ENCODE data around the gene GM2A. TPM values are rescaled to one million over a fixed set of nuclear protein-coding genes. Genes with fewer than 3 reads are reported as not detected.

GM2A gene
- total RNA-seq, 1 experiment from 2014 or later = 36.1 TPM

DNA sequence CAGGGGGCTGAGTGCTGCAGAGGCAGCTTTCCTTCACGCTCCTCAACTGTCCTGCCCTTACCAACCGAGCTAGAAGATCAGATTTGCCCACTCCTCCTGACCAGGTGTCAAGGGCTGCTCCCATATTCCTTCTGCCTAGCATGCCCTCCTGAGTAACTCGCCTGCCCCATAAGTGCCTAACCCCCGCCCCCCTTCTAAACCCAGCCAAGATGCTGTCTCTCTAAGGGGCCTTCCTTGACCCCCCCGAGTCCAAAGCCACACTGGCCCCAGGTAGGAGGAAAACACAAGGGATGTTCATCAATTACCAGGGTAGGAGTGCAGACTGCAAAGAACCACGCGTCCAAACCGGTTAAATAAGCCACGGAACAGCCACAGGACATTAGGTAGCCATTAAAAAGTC lies 33.8 kb upstream of the GM2A start:
- no peaks in the 10 kb centered on the region for H3K9me3 Mint-ChIP-seq (ENCODE audit: unreplicated experiment)
- no TSS peak for BruUV-seq (replicated peaks)
- CTCF ChIA-PET = interaction anchor here (0.6 to 1.0 kb wide), 2 partner anchors 12 to 167 kb away, joined by 3 read pairs; no protein-coding TSS in a partner anchor
- POLR2A ChIA-PET = interaction anchor here (1.4 kb wide), 1 partner anchor 16 kb away, joined by 3 read pairs; no protein-coding TSS in a partner anchor
- no peaks in the 10 kb centered on the region for H3K36me3 Mint-ChIP-seq (ENCODE audit: insufficient read depth, unreplicated experiment)
- no peak for TF ChIP-seq CTCF (IDR thresholded peaks at IDR 0.05; ENCODE audit: unreplicated experiment)
- H3K27ac Mint-ChIP-seq (ENCODE audit: low read depth, unreplicated experiment) = no peak overlapping the region
- intact Hi-C loops (cut with micrococcal nuclease) = no loop called here
- no peaks in the 10 kb centered on the region for H3K27me3 Mint-ChIP-seq (ENCODE audit: insufficient read depth, unreplicated experiment)
- no peak overlapping the region for H3K4me3 Mint-ChIP-seq (ENCODE audit: unreplicated experiment)
- peaks cover 18% of the 10 kb centered on the region for H3K4me1 Mint-ChIP-seq (ENCODE audit: insufficient read depth, unreplicated experiment)
- DNase-seq (ENCODE audit: unreplicated experiment) = no peak

- POLR2A ChIA-PET = no interaction called here
- intact Hi-C loops (cut with micrococcal nuclease) = no loop called here
- no peaks in the 10 kb centered on the region for H3K9me3 Mint-ChIP-seq (ENCODE audit: unreplicated experiment)
- no peaks in the 10 kb centered on the region for H3K36me3 Mint-ChIP-seq (ENCODE audit: insufficient read depth, unreplicated experiment)
- H3K27me3 Mint-ChIP-seq (ENCODE audit: insufficient read depth, unreplicated experiment) = no peaks in the 10 kb centered on the region
- CTCF ChIA-PET = no interaction called here
- DNase-seq (ENCODE audit: unreplicated experiment) = no peak
- H3K4me3 Mint-ChIP-seq (ENCODE audit: unreplicated experiment) = no peak overlapping the region
- peaks cover 18% of the 10 kb centered on the region for H3K4me1 Mint-ChIP-seq (ENCODE audit: insufficient read depth, unreplicated experiment)
- no peak for TF ChIP-seq CTCF (IDR thresholded peaks at IDR 0.05; ENCODE audit: unreplicated experiment)
- no TSS peak for BruUV-seq (replicated peaks)
- no peak overlapping the region for H3K27ac Mint-ChIP-seq (ENCODE audit: low read depth, unreplicated experiment)
These were observed 33.2 kb upstream of the GM2A start for GRCh38 chr5:151219789-151220188.

GRCh38 chr5:151221574-151221973 lies 31.4 kb upstream of the GM2A start:
- no peaks in the 10 kb centered on the region for H3K27me3 Mint-ChIP-seq (ENCODE audit: insufficient read depth, unreplicated experiment)

More at GRCh38 chr5:151221574-151221973, 31.4 kb upstream of the GM2A start:
- Mint-ChIP-seq H3K4me1 (ENCODE audit: insufficient read depth, unreplicated experiment) (peaks cover 18% of the 10 kb centered on the region), H3K27ac (ENCODE audit: low read depth, unreplicated experiment) (no peak overlapping the region), H3K9me3 (ENCODE audit: unreplicated experiment) (no peaks in the 10 kb centered on the region), H3K4me3 (ENCODE audit: unreplicated experiment) (no peak overlapping the region), H3K36me3 (ENCODE audit: insufficient read depth, unreplicated experiment) (no peaks in the 10 kb centered on the region)
- CTCF ChIA-PET = interaction anchor here (0.5 to 4.5 kb wide), 8 partner anchors 10 to 522 kb away, joined by 3 to 36 read pairs (median 4); no protein-coding TSS in a partner anchor
- POLR2A ChIA-PET = interaction anchor here (0.6 to 1.1 kb wide), 2 partner anchors 12 to 88 kb away, joined by 3 read pairs; no protein-coding TSS in a partner anchor
- intact Hi-C loops (cut with micrococcal nuclease) = no loop called here
- DNase-seq (ENCODE audit: unreplicated experiment) = no peak
- TF ChIP-seq CTCF (IDR thresholded peaks at IDR 0.05; ENCODE audit: unreplicated experiment) = no peak
- BruUV-seq (replicated peaks) = no TSS peak

Data from MCF 10A (cell line).